ENCODE results near the gene TRERF1.

TRERF1 gene

DNA sequence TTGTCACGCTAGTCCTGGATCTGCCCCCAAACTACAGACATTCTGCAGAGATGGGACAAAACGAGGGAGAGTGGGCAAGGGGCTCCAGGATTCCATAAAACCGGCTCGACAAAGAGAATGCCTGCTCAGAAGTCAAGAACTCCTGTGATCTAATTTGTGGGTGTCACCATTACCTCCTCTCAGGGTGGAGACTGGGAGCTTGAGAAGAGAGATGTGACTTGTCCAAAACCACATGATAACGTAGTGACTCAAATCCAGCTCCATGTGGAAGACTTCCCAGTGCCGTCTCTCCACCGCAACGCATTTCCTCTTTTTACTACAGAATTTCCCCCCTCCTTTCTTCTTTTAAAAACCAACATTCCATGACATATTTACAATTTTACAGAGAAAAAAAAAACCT, 44.3 kb downstream of the TRERF1 start:
- Histone ChIP-seq H3K4me3 (no peak overlapping the region), H3K9me3 (no peaks in the 10 kb centered on the region), H3K27me3 (no peaks in the 10 kb centered on the region), H3K27ac (no peak overlapping the region), H3K36me3 (peaks cover 55% of the 10 kb centered on the region), H3K9ac (no peak overlapping the region), H3K4me2 (no peak overlapping the region), H4K20me1 (peaks cover 97% of the 10 kb centered on the region), H3K4me1 (peaks cover 15% of the 10 kb centered on the region)
- TF ChIP-seq Cebpa-rat (IDR thresholded peaks at IDR 0.05) = no peak

DNA sequence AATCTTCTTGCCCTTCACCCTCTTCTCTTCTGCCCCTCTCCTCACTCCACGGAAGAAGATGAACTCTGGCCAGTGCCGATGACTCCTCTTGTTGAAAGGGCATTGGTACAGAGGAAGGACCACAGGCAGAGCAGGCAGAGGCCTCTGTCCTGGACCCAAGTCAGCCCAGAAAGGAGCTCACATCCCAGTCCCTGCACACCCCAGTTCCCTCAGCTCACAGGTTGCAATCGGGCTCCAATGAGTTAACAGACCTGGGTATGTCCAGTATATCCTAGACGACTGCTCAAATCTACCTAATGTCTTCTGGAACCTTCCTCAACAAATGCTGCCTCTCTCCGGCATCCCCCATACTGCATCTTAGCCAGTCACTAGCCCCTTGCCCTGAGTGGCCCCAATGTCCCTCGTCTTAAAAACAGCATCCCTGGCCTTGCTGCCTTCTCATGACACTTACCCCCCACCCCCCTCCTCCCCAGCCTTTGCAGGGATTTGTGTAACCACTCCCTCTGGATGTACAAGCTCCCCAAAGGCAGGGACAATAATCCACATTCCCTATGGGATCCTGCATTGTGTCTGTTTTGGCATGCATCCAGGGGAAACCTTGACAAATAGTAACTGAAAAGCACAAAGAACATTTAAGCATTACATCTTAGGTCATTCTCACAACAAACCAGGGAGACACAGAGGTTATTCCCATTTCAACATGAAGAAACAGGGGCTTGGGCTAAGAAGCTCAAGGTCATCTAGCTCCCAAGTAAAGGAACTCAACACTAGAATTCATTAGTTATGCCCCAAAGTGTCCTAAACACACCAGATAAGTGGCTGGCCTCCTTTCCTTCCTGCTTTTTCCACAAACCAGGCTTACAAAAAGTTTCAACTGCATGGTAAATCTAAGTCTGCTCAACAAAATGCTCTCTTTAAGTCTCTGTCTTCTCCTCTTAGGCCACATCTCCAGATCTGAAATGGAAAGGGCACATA, 45.1 kb downstream of the TRERF1 start:
- H4K20me1 ChIP-seq = peaks cover 97% of the 10 kb centered on the region
- no peaks in the 10 kb centered on the region for H3K9me3 ChIP-seq
- no peak overlapping the region for H3K4me3 ChIP-seq
- no peak overlapping the region for H3K4me2 ChIP-seq
- no peak overlapping the region for H3K27ac ChIP-seq
- TF ChIP-seq Cebpa-rat (IDR thresholded peaks at IDR 0.05) = no peak
- no peaks in the 10 kb centered on the region for H3K27me3 ChIP-seq
- peaks cover 48% of the 10 kb centered on the region for H3K36me3 ChIP-seq
- H3K4me1 ChIP-seq = peaks cover 15% of the 10 kb centered on the region
- H3K9ac ChIP-seq = no peak overlapping the region

DNA sequence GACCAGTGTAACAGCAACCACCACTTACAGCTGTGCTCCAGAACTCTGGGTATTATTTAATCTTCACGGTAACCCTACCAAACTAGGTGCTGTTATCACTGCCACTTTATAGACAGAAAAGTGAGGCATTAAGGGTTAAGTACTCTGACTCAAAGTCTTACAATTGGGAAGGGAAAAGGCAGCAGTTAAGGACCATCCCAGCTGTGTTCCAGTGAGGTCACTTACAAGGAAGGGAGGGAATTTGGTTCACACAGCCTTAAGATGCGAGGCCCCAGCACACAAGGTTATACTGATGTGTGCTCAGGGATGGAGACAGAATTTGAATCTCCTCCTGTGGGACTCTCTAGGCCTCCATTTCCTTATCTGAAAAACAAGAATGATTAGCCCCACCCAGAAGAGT, 46.7 kb downstream of the TRERF1 start:
- H3K4me2 ChIP-seq = no peak overlapping the region

DNA sequence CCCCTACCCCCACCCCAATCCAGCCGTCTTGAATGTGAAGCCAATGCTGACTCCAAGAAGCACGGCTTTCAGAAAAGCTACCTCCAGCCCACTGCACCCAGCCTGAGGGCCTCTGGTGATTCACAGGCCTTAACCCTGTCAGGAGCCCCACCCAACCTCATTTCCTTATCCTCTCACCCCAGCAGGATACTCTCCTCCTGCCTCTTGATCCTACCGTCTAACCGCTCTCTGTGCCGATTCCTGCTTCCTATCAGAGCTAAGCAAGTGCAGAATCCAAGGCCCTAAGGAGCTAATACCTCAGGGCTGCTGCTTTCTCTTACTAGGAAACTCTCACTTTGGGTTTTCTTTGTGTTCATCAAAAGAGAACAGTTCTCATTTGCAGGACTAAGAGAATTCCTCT, 47.2 kb downstream of the TRERF1 start:
- peaks cover 5% of the 10 kb centered on the region for H3K4me1 ChIP-seq
- no peak overlapping the region for H3K4me3 ChIP-seq
- no peak overlapping the region for H3K4me2 ChIP-seq
- H4K20me1 ChIP-seq = peaks cover 97% of the 10 kb centered on the region
- H3K9me3 ChIP-seq = no peaks in the 10 kb centered on the region
- no peaks in the 10 kb centered on the region for H3K27me3 ChIP-seq
- H3K9ac ChIP-seq = no peak overlapping the region
- H3K27ac ChIP-seq = no peak overlapping the region
- TF ChIP-seq Cebpa-rat (IDR thresholded peaks at IDR 0.05) = no peak
- peaks cover 62% of the 10 kb centered on the region for H3K36me3 ChIP-seq

More for the DNA sequence above, 46.7 kb downstream of the TRERF1 start:
- Histone ChIP-seq H3K4me1 (peaks cover 10% of the 10 kb centered on the region), H3K9me3 (no peaks in the 10 kb centered on the region), H3K36me3 (peaks cover 57% of the 10 kb centered on the region), H3K4me3 (no peak overlapping the region), H3K27ac (no peak overlapping the region), H3K9ac (no peak overlapping the region), H4K20me1 (peaks cover 97% of the 10 kb centered on the region), H3K27me3 (no peaks in the 10 kb centered on the region)
- TF ChIP-seq Cebpa-rat (IDR thresholded peaks at IDR 0.05) = no peak

DNA sequence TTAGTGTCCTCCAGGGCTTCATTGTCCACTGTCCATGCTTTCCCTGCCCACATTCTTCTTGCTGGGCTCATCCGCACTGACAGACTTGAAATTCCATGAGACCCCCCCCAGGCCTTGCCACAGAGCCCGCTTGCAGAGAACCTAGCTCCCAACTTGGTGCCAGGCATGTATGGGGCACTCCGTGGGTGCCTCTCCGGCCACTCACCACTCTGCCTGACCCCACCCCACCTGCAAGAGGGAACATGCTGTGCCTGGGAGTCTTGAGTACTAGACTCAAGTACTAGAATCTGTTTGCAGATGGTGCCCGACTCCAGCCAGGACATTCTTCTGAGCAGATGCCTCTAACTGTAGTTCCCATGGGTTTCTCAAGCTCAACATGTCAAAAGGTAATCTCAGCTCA, 47.9 kb downstream of the TRERF1 start:
- peaks cover 97% of the 10 kb centered on the region for H4K20me1 ChIP-seq
- TF ChIP-seq Cebpa-rat (IDR thresholded peaks at IDR 0.05) = no peak
- no peaks in the 10 kb centered on the region for H3K27me3 ChIP-seq
- no peak overlapping the region for H3K4me3 ChIP-seq
- H3K27ac ChIP-seq = no peak overlapping the region
- no peaks in the 10 kb centered on the region for H3K9me3 ChIP-seq
- no peak overlapping the region for H3K4me2 ChIP-seq
- no peak overlapping the region for H3K9ac ChIP-seq
- H3K4me1 ChIP-seq = no peaks in the 10 kb centered on the region
- H3K36me3 ChIP-seq = peaks cover 67% of the 10 kb centered on the region

DNA sequence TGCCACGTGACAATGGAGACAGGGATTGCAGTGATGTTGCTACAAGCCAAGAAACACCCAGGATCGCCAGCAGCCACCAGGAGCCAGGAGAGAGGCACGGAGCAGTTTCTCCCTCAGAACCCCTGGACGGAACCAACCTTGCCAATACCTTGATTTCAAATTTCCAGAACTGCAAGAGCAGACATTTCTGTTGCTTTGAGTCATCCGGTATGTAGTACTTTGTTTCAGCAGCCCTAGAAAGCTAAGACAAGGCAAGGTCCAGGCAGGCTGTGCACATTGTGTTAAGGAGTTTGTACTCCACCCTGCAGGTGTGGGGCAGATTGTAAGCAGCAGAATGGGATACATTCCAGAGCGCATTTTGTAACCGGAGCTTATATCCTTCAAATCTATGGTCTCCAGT, 48.3 kb downstream of the TRERF1 start:
- Histone ChIP-seq H3K9me3 (no peaks in the 10 kb centered on the region), H4K20me1 (peaks cover 97% of the 10 kb centered on the region), H3K4me3 (no peak overlapping the region), H3K4me1 (no peaks in the 10 kb centered on the region), H3K36me3 (peaks cover 70% of the 10 kb centered on the region), H3K9ac (no peak overlapping the region), H3K27me3 (no peaks in the 10 kb centered on the region), H3K27ac (no peak overlapping the region), H3K4me2 (no peak overlapping the region)
- no peak for TF ChIP-seq Cebpa-rat (IDR thresholded peaks at IDR 0.05)

DNA sequence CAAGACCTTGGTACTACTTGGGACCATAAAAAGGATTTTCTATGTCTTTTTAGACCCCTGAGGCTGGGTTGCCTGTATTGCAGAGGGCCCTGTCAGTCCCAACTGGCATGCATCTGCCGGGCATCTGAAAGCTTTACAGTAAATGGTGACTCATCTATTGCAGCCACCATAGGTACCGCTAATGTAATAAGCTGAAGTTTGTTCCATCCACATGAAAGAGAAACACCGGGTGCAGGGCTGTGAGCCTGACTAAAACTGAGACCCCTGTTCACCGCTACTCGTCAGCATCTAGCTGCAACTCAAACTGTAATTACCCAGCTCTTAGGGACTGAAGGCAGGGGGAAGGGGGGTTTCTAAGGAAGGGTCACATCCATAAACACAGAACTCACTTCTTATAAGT, 49.5 kb downstream of the TRERF1 start:
- peaks cover 63% of the 10 kb centered on the region for H3K36me3 ChIP-seq
- no peak for TF ChIP-seq Cebpa-rat (IDR thresholded peaks at IDR 0.05)
- no peak overlapping the region for H3K4me2 ChIP-seq
- H3K4me1 ChIP-seq = 0 out of 2 replicates have a peak, but pooled peaks cover 3% of the 10 kb centered on the region
- H3K9ac ChIP-seq = no peak overlapping the region
- no peak overlapping the region for H3K27ac ChIP-seq
- H3K4me3 ChIP-seq = no peak overlapping the region
- peaks cover 100% of the 10 kb centered on the region for H4K20me1 ChIP-seq
- H3K27me3 ChIP-seq = no peaks in the 10 kb centered on the region
- no peaks in the 10 kb centered on the region for H3K9me3 ChIP-seq

DNA sequence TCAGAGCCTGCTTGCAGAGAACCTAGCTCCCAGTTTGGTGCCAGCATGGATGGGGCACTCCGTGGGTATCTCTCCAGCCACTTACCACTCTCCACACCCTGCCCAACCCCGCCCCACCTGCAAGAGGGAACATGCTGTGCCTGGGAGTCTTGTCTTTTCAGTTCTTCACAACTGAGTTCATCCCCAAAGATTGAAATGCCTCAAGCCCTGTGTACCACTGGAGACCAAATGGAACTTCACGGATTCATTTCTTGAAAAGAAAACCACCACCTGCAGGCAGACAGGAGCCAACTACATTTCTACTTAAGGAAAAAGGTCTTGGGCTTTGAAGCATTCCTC, 50.1 kb downstream of the TRERF1 start:
- Histone ChIP-seq H4K20me1 (peaks cover 100% of the 10 kb centered on the region), H3K4me2 (no peak overlapping the region), H3K4me3 (no peak overlapping the region), H3K9ac (no peak overlapping the region), H3K27ac (no peak overlapping the region), H3K4me1 (0 out of 2 replicates have a peak, but pooled peaks cover 8% of the 10 kb centered on the region), H3K27me3 (no peaks in the 10 kb centered on the region), H3K36me3 (peaks cover 57% of the 10 kb centered on the region; the same call in 1 of the 2 replicates), H3K9me3 (no peaks in the 10 kb centered on the region)
- TF ChIP-seq Cebpa-rat (IDR thresholded peaks at IDR 0.05) = no peak

DNA sequence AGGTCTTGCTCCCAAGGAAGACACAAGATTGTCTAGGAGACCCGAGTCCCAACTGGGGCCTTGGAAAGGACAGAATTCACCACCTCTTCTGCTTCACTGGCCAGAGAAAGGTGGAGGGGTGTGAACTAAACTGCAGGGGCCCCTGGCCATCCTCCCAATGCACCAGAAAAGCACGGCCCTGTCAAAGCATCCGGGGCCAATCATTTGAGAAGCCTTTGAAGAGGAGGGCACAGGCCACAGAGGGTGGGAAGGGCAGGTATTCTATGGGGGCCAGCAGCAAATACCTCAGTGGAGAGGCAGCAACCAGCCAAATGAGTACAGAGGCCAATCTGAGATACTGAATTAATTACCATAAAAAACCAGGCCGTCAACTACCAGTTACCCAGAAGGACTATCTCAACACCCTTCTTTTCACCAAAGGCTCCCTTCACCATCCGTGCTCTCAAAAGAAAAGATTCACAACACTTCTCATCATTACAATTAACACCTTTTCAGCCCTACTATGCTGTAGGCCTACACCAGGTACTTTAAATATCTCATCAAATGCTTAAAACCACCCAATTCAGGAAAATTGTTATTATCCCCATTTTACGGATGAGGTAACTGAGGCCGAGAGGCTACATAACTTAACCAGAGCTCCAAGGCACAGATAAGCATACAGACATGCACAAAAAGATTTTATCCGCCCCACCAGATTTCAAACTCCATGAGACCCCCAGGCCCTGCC, 50.7 kb downstream of the TRERF1 start:
- peaks cover 100% of the 10 kb centered on the region for H4K20me1 ChIP-seq
- H3K9ac ChIP-seq = no peak overlapping the region
- H3K4me1 ChIP-seq = 0 out of 2 replicates have a peak, but pooled peaks cover 8% of the 10 kb centered on the region
- no peak for TF ChIP-seq Cebpa-rat (IDR thresholded peaks at IDR 0.05)
- H3K36me3 ChIP-seq = peaks cover 51% of the 10 kb centered on the region; the same call in 1 of the 2 replicates
- H3K4me2 ChIP-seq = no peak overlapping the region
- no peaks in the 10 kb centered on the region for H3K9me3 ChIP-seq
- H3K27me3 ChIP-seq = no peaks in the 10 kb centered on the region
- H3K4me3 ChIP-seq = no peak overlapping the region
- no peak overlapping the region for H3K27ac ChIP-seq
